Liver (tissue), 5 donors: ENCODE measurements around the gene ADISSP. TPM values are rescaled to one million over a fixed set of nuclear protein-coding genes. Genes with fewer than 3 reads are reported as not detected.

ENCODE experiments used
- ATF3 ChIP-seq: IDR thresholded peaks from 2 replicates; pipeline ENCODE4 v1.6.1; 2016; ENCODE audit warnings: antibody characterized with exemption
- ZBTB33 ChIP-seq: IDR thresholded peaks from 2 replicates; pipeline ENCODE4 v1.6.1; 2016; ENCODE audit warnings: antibody characterized with exemption
- polyA plus RNA-seq, 2 donors: library from polyadenylated mRNA; stranded (reverse) in 1 of 2; unstranded in 1 of 2; fragments of 200-250 nt in 1 of 2; fragments of >200 nt in 1 of 2; fragmentation: Nextera tagmentation in 1 of 2; extraction: Ambion mirVana in 1 of 2; gene quantifications; one replicate each; pipeline versions ENCODE4 v1.2.1 to v1.2.3, GENCODE V29; 2013 to 2015
- total RNA-seq, 2 donors: library from RNA; depleted of rRNA; stranded (reverse); fragments of >200 nt; gene quantifications; one replicate each; pipeline ENCODE4 v1.2.3, GENCODE V29; 2014
- donor health status: healthy.
- donor health status: healthy.
- donor health status: healthy.

The ADISSP gene
- total and polyA plus RNA-seq, 4 donors = 3.8 to 27.3 (median 10.4) TPM

- no peak for TF ChIP-seq ATF3
- no peak for TF ChIP-seq ZBTB33
These were observed 63.5 kb downstream of the ADISSP start (continued) for GRCh38 chr20:3704087-3704486.

Other genes starting within 250 kb of the ADISSP start
- gene GFRA4, start 104.4 kb downstream of the ADISSP start, total RNA-seq = not detected
- not detected for gene GFRA4, start 104.4 kb downstream of the ADISSP start, polyA plus RNA-seq
- 1 to 10 TPM in 1 of 2 donors, under 1 TPM in 1; 0.70 to 1.2 TPM for gene ADAM33, start 85.7 kb downstream of the ADISSP start, total RNA-seq
- gene ADAM33, start 85.7 kb downstream of the ADISSP start, polyA plus RNA-seq = under 1 TPM; 0.11 to 0.51 TPM
- gene SIGLEC1, start 55.2 kb downstream of the ADISSP start, total RNA-seq = 1 to 10 TPM; 6.7 to 7.5 TPM
- 1 to 10 TPM; 2.3 to 7.8 TPM for gene SIGLEC1, start 55.2 kb downstream of the ADISSP start, polyA plus RNA-seq
- 1 to 10 TPM in 1 of 2 donors, under 1 TPM in 1; 0.98 to 1.8 TPM for gene HSPA12B, start 35.1 kb downstream of the ADISSP start, total RNA-seq
- under 1 TPM; 0.72 to 0.76 TPM for gene HSPA12B, start 35.1 kb downstream of the ADISSP start, polyA plus RNA-seq
- not detected for gene SPEF1, start 13.7 kb upstream of the ADISSP start, total RNA-seq
- not detected for gene SPEF1, start 13.7 kb upstream of the ADISSP start, polyA plus RNA-seq
- gene CENPB, start 19.0 kb upstream of the ADISSP start, total RNA-seq = 10 to 100 TPM; 20.3 to 30.5 TPM
- gene CENPB, start 19.0 kb upstream of the ADISSP start, polyA plus RNA-seq = 10 to 100 TPM in 1 of 2 donors, 1 to 10 TPM in 1; 4.5 to 32.4 TPM
- 10 to 100 TPM in 1 of 2 donors, 1 to 10 TPM in 1; 4.4 to 11.9 TPM for gene CDC25B, start 28.6 kb upstream of the ADISSP start, total RNA-seq
- 10 to 100 TPM in 1 of 2 donors, 1 to 10 TPM in 1; 6.5 to 12.9 TPM for gene CDC25B, start 28.6 kb upstream of the ADISSP start, polyA plus RNA-seq
- 10 to 100 TPM in 1 of 2 donors, 1 to 10 TPM in 1; 9.2 to 14.5 TPM for gene AP5S1, start 52.8 kb upstream of the ADISSP start, total RNA-seq
- 10 to 100 TPM in 1 of 2 donors, 1 to 10 TPM in 1; 9.1 to 13.1 TPM for gene AP5S1, start 52.8 kb upstream of the ADISSP start, polyA plus RNA-seq
- gene MAVS, start 79.1 kb upstream of the ADISSP start, total RNA-seq = 10 to 100 TPM; 17.2 to 20.9 TPM
- gene MAVS, start 79.1 kb upstream of the ADISSP start, polyA plus RNA-seq = 1 to 10 TPM; 4.7 to 6.5 TPM
- 10 to 100 TPM; 21.1 to 27.7 TPM for gene PANK2, start 121.6 kb upstream of the ADISSP start, total RNA-seq
- gene PANK2, start 121.6 kb upstream of the ADISSP start, polyA plus RNA-seq = 10 to 100 TPM; 10.6 to 10.8 TPM
- 1 to 10 TPM; 1.3 to 3.3 TPM for gene RNF24, start 247.8 kb upstream of the ADISSP start, total RNA-seq
- 1 to 10 TPM in 1 of 2 donors, under 1 TPM in 1; 0.74 to 1.6 TPM for gene RNF24, start 247.8 kb upstream of the ADISSP start, polyA plus RNA-seq